H1 (cell line): ENCODE measurements around the gene TMPRSS2. TPM values are rescaled to one million over a fixed set of nuclear protein-coding genes. Genes with fewer than 3 reads are reported as not detected.

Experiments
- GTF2F1 ChIP-seq: IDR thresholded peaks from 2 replicates; pipeline ENCODE4 v1.6.1; 2012; ENCODE audit warnings: low read depth, low read length, improper control_type of control experiment, borderline replicate concordance
- HDAC2 ChIP-seq, 2 experiments: fragments of 300-600 bp in 1 of 2; sonication (generic) in 1 of 2; IDR thresholded peaks; 2 replicates each; pipeline ENCODE4 v1.6.1; 2011 to 2012; ENCODE audit warnings: low read depth in 2 of 2, low read length in 2 of 2, mild to moderate bottlenecking in 2 of 2, moderate library complexity in 2 of 2, borderline replicate concordance in 1 of 2, inconsistent platforms in 1 of 2
- PHF8 ChIP-seq: fragments of 200-600 bp; sonication (generic); conservative IDR thresholded peaks from 2 replicates; pipeline ENCODE4 v1.7.1; 2012; ENCODE audit warnings: low read depth, mild to moderate bottlenecking, inconsistent platforms, low read length, moderate library complexity
- SAP30 ChIP-seq: fragments of 300-600 bp; sonication (generic); IDR thresholded peaks from 2 replicates; pipeline ENCODE4 v1.7.1; 2012; ENCODE audit warnings: low read length, moderate library complexity, mild to moderate bottlenecking, inconsistent platforms; ENCODE audit not compliant: insufficient read depth, insufficient replicate concordance
- SIN3A ChIP-seq, 2 experiments: IDR thresholded peaks in 1 of 2; conservative IDR thresholded peaks in 1 of 2; 2 replicates each; pipeline ENCODE4 v1.6.1; 2011 to 2012; ENCODE audit warnings: low read length in 2 of 2, improper control_type of control experiment in 1 of 2, low read depth in 1 of 2, mild to moderate bottlenecking in 1 of 2
- polyA plus RNA-seq, 7 experiments: library from polyadenylated mRNA; depleted of rRNA in 3 of 7; stranded (reverse) in 5 of 7; unstranded in 2 of 7; fragments of >200 nt in 5 of 7; fragments of 200-250 nt in 2 of 7; gene quantifications; 1 replicate in 5 of 7; 2 replicates in 1 of 7; 4 replicates in 1 of 7; pipeline versions ENCODE4 v1.2.1 to v1.2.3, GENCODE V29; 2011 to 2013; ENCODE audit warnings: missing spikeins in 2 of 7, mixed read lengths in 2 of 7
- total RNA-seq: library from RNA; stranded (reverse); fragmentation: NEBNext Ultra II Directional; extraction: Animal tissue kit (Norgen Biotek cat#: 25700); gene quantifications from 2 replicates; pipeline ENCODE4 v1.2.1, GENCODE V29; 2021

TMPRSS2 gene
- total and polyA plus RNA-seq, 2 of the 8 experiments (the other 6 are each of a cell fraction or from before 2014, with no cell fraction given): 9.2 to 11.0 TPM

- TF ChIP-seq PHF8 (peak; percentile 31; the same call in 1 of the 2 replicates), SAP30 (no peak), SIN3A (conservative IDR thresholded peaks at IDR 0.05 in 1 of 2, IDR thresholded peaks at IDR 0.05 in 1 of 2; ENCODE audit: low read depth in 1 of 2, low read length in 2 of 2) (no peak), HDAC2 (IDR thresholded peaks at IDR 0.05; ENCODE audit: borderline replicate concordance in 1 of 2, low read depth in 2 of 2, low read length in 2 of 2) (no peak), GTF2F1 (no peak)
Observed at GRCh38 chr21:41419921-41420862, 87.8 kb downstream of the TMPRSS2 start (continued).
